IPS-NIHi7 (cell line): ENCODE data around the gene MEMO1.
"Not testable (repeated sequence)": the region's sequence is repeated elsewhere in the genome, so short reads cannot be mapped to it uniquely, and the experiment has no call there.

Experiments used
- DNase-seq: peaks from one replicate; pipeline ENCODE4 v3.0.0; 2012; ENCODE audit warnings: mixed read lengths; ENCODE audit errors: extremely low spot score

The MEMO1 gene

DNA sequence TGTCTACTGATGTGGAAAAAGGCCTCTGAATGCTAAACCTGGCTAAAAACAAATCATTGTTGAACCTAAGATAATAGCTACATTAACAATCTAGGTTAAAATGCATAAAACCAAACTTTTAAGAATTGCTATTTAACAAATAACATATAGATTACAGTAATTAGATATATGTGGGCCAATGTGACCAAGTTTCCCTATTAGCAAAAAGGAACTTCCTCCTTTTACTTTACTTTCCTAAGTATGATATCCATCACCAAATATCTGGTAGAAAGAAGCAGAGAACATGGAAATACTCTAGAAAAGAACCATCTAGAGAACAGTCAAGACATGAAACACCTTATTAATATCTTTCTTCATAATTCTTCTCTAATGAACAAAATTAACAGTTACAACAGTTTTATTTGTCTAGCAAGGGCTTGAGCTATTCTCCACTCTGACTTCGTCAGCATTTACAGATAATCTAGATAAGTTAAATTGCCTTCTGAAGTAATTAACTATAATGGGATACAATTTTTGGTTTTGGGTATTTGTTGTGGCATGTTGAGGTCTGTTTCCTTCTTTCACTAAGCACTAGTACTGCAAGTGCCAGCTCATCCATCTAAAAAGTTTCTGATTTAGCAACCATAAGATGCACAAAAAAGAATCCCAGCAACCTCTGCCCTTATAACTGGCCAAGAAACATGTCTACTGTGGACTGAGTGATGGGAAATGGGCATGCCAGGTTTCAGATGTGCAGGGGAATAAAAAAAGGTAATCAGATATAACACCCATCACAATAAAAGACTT lies 53.3 kb downstream of the MEMO1 start:
- DNase-seq: no peak

DNA sequence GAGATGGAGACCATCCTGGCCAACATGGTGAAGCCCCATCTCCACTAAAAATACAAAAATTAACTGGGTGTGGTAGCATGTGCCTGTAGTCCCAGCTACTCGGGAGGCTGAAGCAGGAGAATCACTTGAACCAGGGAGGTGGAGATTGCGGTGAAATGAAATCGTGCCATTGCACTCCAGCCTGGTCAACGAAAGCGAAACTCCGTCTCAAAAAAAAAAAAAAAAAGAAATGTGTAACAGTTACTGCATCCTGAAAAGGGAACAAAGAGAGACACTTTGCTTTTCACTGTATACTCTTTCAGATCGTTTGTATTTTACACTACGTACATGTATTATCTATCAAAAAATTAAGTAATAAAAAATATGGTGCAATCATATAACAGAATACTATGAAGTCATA lies 53.9 kb downstream of the MEMO1 start:
- not testable (repeated sequence) for DNase-seq

DNA sequence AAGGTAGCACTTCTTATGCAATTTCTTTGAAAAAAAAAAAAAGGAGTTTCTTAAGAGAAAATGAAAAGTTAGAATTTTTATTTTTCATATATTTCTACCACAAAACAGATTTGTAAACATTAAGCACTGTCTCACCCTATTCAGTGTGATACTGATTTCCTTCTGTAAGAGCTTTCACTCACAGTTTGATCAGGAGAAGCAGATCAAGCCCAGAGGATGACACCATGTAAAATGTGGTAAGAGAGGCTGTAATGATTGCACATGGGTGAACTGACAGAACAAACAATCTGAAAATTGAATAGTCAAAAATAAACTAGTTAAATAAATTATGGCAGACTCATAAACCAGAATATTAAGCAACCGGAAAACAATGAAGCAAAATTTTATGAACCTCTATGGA lies 54.5 kb downstream of the MEMO1 start:
- no peak for DNase-seq

DNA sequence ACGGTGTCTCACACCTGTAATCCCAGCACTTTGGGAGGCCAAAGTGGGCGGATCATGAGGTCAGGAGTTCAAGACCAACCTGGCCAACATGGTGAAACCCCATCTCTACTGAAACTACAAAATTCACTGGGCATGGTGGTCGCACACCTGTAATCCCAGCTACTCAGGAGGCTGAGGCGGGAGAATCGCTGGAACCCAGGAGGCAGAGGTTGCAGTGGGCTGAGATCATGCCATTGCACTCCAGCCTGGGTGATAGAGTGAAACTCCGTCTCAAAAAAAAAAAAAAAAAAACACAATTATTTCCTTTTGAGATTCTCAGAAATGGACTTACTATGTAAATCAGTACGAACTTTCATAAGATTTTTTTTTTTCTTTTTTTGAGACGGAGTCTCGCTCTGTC lies 57.7 kb downstream of the MEMO1 start:
- not testable (repeated sequence) for DNase-seq

DNA sequence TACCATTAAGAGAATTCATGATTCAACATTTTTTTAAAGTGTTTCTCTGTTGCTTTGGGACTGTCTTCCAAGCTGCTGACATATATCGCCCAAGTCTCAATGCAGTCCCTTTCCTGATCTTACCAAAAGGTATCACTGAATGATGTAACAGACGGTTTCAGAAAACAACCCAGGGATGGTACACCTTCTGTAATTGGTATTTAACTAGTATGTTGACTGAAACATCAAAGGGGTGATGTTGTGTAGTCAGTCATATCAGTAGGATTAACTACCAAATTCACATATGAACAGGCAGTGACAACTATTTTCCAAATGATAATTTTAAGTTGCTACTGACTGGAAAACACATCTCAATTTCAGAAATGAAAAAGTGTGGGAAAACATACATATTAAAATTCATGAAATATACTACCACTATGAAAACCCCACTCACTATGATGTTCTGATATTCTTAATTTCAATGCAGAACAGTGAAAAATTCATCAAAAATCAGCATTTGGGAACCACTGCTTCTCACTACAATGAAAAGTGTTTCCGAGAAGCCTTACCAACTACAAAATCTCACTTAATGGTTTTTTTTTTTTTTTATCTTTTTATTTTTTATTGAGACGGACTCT lies 59.8 kb downstream of the MEMO1 start:
- DNase-seq: no peak

DNA sequence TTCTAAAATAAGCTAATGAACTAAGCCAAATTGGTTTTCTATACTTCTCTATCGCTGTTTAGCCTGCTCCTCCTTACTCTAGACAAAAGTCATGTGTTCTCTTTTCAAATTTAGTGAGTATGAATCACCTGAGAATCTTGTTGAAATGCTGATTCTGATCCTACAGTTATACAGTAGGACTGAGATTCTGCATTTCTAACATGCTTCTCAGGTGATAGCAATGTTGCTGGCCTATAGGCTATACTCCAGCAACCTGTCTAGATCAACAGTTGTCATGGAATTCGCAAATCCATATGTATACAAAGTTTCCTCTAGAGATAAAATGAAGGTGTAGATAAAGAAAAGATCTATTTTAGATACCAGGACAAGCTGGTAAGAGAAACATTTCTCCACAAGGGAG lies 62.9 kb downstream of the MEMO1 start:
- DNase-seq: no peak

DNA sequence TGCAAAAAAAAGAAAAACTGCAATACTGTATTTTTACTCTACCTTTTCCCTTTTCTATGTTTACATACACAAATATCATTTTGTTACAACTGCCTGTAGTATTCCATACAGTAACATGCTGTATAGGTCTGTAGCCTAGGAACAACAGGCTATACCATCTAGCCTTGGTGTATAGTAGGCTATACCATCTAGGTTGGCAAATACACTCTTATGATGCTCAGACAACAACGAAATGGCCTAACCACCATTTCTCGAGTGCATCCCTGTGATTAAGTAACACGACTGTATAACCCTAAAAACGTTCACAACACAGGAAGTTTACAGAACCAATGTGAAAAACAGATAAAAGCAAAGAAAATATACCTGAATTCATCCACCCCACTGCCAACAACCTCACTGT lies 64.0 kb downstream of the MEMO1 start:
- DNase-seq: no peak

DNA sequence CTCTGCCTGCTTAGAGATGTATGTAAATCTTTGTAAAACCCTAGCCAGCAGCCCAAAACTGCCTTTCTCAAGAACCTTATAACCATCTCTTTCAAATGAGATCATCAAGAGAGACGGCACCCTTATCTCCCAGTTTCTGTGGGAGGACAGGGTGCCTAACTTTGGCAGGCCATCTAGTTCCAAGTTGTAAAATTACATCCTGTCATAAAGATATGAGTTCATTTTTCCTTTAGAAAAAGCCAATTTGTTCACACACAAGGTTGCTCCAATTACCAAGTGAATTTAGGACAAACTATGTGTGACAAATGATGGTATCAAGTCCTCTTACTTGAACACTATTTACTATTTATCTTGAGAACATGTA lies 65.3 kb downstream of the MEMO1 start:
- DNase-seq: no peak

DNA sequence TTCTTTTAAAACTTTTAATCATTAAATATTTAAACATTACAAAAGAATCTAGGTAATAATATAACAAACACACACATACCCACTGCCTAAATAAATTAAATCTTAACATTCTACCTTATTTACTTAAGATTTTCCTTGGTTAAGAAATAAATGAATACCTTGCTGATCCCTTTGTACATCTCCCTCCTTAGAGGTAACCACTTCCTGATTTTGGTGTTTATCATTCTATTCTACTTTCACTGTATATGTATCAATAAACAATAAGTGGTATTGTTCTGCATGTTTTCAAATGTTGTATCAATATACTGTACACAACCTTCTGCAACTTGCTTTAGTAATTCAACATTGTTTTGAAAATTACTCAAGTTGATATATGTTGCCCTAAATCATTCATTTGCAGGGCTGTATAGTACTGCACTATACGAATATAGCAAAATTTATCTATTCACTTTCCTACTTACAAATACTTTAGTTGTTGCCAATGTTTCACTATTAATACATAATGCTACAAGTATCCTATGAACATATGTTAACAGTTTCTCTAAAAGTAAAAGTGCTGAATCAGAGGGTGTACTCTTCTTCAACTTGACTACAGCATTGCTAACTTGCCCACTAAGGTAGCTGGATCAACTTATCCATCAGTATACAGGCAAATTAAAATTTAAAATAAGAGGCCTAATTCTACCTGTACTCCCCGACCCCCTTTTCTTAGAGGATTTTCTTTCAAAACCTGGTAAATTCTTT lies 65.8 kb downstream of the MEMO1 start:
- DNase-seq: no peak

DNA sequence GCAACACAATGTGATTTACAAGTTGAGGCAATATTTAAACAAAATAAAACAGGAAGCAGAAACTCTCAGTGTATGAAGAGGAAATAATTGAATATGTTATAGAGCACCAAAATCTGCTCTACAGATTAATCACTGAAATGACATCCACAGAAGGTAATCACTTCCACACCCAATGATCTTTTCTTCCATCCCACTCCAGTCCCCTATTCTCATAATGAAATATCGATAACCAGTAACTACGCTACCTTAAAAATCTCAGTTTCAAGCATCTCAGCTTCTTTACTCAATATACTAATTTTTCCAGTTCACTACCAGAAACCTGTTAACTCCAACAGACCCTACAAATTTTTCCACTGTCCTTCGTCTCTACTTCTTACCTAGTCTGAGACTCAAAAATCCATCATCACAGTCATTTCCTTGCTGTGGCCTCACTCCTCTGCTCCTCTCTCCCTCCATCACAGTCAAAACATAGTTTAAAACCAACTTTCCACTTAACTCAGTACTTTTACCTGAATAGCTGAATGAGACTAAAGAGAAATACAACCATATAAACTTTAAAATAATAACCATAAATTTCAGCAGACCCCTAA lies 67.1 kb downstream of the MEMO1 start:
- DNase-seq: no peak

DNA sequence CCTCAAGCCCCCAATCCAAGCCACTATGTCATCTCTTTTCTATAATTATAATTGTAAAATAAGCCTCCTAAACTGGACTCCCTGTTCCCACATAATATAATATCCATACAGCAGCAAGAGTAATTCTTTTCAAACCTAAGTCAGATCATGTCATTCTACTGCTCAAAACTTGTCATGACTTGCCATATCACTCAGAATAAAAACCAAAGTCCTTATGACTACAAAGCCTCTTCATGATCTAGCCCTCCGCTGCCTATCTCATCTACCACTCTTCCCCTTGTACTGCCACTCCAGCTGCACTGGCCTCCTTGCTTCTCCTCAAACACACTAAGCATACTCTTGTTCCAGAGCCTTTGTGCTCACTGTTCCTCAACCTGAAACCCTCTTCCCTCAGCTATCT lies 69.9 kb downstream of the MEMO1 start:
- no peak for DNase-seq

DNA sequence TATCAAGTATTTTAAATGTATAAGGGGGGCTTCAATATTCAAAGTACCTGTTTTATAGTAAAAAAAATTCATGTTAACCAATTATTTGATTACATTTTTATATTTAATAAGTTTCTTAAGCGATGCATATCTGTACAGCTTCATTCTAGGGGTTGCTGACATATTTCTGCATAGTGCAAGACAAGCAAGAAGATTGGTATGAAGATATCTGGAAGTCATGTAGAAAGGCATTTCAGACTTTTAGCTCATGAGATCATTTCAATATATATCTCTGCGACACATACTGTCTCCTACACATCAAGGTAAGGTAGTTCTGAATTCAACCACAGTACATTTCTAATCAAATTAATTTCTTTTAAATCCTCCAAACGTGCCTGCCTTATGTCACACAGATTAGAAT lies 73.1 kb downstream of the MEMO1 start:
- DNase-seq: no peak

DNA sequence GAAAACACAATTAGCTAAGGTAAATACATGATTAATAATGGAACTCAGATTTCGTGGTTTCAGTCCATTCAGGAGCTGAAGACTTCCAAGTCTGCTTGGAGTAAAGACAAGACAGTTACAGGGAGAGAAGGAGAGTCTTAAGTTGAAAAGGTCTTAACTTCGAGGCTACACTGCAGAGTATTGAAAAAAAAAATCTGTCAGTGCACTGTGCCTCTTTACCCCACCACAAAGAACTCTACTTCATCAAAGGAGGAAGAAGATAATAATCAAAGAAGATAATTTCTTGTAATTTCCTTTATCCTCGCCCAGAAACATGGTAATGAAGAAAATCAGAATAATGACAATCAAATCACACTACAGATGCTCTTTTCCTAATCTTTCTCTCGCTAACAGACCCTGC lies 75.4 kb downstream of the MEMO1 start:
- DNase-seq: no peak

DNA sequence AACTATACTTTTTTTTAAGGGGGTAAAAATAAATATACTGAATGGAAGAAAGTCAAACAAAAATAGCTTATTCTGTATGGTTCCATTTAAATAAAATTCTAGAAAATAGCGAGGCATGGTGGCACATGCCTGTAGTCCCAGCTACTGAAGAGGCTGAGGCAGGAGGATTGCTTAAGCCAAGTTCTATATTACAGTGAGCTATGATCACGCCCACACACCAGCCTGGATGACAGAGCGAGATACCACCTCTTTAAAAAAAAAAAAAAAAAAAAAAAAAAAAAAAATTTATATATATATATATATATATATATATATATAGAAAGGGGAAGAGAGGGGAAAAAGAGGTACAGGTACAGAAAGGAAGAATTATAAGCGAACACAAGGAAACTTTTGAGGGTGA lies 77.7 kb downstream of the MEMO1 start:
- DNase-seq: no peak

DNA sequence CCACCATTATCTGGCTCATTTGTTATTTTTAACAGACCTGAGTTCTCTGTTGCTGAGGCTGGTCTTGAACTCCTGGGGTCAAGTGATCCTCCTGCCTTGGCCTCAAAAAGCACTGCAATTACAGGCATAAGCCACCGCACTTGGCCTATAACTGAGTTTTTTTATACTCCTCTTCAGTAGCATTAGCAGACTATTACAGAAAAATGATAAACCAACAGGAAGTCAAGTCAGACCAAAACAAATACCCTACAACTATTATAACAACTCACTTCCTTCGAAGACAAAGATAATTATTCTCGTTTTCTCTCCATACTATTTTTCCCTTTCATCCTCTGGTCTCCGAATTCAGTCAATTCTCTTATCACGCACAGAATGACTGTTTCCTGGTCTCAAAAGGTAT lies 78.2 kb downstream of the MEMO1 start:
- DNase-seq: no peak

DNA sequence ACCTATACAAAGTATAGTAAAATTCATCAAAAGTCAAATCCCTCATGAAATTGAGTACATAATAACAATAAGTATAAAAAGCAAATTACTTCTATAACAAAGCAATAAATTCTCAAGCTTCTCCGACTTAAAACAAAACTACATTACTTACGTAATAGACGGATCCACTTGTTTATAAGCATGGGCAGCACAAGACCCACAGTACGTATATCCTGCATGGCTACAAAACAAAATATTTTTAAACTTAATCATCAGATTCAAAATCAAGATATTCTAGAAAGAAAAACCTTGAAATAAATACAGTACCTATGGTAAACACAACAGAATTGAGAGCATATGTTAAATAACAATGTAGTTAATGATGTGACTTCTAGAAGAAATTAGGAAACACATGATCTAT lies 78.9 kb downstream of the MEMO1 start:
- no peak for DNase-seq

DNA sequence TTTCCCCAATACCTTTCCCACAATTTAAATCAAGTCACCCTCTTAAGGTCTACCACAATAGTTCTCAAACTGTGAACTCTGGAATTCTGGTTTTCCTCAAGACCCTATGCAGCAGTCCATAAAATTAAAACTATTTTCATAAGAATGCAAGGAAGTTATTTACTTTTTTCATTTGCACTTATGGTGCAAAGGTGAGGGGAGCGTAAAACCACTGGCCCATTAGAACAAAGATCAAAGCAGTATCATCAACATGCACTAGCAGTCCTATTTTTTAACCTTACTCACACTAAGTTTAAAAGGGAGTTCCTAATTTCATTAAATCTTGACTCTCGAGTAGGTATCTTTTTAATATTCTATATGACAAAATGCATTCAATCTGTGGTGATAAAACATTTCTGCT lies 85.3 kb downstream of the MEMO1 start:
- no peak for DNase-seq

DNA sequence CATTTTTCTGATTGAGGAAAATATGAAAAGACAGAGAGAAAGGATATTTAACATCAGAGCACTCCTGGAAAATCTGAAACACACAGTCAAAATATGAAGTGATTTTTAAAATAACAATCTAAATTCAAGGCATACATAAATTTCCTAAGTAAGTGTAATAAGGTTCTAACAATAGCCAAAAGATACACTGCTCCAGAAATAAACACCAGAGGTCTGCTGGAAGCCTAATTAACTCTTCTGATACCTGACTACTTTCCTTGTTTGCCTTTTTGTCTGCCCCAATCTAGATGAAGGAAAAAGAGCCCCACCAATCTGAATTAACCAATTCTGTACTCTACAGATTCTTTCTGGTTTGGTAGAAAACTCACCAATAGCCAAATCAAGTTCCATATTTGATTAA lies 87.1 kb downstream of the MEMO1 start:
- DNase-seq: no peak

DNA sequence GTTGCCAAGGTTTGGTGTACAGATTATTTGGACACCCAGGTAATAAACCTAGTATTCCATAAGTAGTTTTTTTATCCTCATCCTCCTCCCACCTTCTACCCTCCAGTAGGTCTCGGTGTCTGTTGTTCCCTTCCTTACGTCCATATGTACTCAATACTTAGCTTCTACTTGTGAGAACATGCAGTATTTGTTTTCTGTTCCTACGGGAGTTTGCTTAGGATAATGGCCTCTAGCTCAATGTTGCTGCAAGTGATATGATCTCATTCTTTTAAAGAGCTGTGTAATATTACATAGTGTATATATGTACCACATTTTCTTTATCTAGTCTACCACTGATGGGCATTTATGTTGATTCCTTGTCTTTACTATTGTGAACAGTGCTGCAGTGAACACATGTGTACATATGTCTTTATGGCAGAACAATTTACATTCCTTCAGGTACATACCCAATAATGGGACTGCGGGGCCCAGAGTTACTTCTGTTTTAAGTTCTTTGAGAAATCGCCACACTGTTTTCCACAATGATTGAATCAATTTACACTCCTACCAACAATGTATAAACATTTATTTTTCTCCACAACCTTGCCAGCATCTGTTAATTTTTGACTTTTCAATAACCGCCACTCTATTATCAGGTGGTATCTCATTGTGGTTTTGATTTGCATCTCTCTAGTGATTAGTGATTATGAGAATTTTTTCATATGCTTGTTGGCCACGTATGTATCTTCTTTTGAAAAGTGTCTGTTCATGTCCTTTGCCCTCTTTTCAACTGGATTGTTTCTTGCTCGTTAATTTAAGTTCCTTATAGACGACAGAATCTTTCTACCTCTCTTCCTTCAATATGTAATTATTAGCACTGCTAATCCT lies 88.0 kb downstream of the MEMO1 start:
- no peak for DNase-seq

DNA sequence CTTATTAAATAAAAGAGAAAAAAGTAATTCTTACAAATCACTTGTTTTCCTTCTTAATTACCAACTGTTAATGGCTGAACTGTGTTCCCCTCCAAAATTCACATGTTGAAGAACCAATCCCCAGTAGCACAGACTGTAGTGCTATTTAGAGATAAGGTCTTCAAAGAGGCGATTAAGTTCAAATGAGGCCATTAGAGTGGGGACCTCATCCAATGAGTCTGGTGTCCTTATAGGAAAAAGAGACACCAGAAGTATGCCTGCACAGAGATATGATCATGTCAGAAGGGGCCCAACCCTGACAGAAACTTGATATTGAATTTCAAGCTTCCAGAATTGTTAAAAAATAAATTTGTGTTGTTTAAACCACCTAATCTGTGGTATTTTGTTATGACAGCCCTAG lies 89.8 kb downstream of the MEMO1 start:
- no peak for DNase-seq

DNA sequence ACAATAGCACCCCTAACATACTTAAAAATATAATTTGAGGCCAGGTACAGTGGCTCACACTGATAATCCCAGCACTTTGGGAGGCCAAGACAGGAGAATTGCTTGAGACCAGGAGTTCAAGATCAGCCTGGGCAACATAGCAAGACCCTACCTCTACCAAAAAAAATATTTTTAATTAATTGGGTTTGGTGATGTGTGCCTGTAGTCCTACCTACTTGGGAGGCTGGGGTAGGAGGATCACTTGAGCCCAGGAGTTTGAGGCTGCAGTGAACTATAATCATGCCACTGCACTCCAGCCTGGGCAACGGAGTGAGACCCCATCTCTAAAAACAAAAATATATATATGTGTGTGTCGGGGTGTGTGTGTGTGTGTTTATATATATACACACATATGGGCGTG lies 91.3 kb downstream of the MEMO1 start:
- DNase-seq: no peak

DNA sequence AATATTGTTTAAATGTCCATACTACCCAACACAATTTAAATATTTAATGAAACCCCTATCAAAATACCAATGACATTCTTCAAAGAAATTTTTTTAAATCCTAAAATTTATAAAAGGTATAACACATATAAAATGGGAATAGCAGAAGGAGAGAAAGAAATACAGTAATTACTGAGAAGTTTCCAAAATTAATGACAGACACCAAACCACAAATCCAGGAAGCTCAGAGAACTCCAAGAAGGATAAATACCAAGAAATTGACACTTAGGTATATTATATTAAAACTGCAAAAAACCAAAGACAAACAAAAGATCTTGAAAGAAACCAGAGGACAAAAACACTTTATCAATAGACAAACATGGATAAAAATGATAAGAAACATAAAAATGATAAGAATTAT lies 101.1 kb downstream of the MEMO1 start:
- no peak for DNase-seq
